Measurements from ENCODE around the gene SENP8. TPM values are rescaled to one million over a fixed set of nuclear protein-coding genes. Genes with fewer than 3 reads are reported as not detected.

Gene SENP8
- total RNA-seq, 1 experiment from 2014 or later = 2.0 TPM

- Histone ChIP-seq H3K36me3 (ENCODE audit: insufficient read depth, low read length, poor library complexity, severe bottlenecking) (no peaks in the 10 kb centered on the region), H3K4me3 (ENCODE audit: low read depth, low read length, poor library complexity, severe bottlenecking) (no peak overlapping the region), H3K27me3 (replicated peaks; ENCODE audit: insufficient read depth, low read depth, low read length, poor library complexity) (no peaks in the 10 kb centered on the region), H3K9me3 (ENCODE audit: low read depth, low read length, poor library complexity, severe bottlenecking) (no peaks in the 10 kb centered on the region), H3K4me1 (ENCODE audit: insufficient read depth, low read length, poor library complexity, severe bottlenecking) (no peaks in the 10 kb centered on the region), H3K27ac (ENCODE audit: low read depth, low read length, poor library complexity, severe bottlenecking) (no peak overlapping the region)
- intact Hi-C loops (cut with micrococcal nuclease; ENCODE audit: unreplicated experiment) = no loop called here
- ChIA-PET CTCF (no interaction called here), POLR2A (ENCODE audit: low non-redundant PET) (no interaction called here)
- no peak for TF ChIP-seq CTCF (conservative IDR thresholded peaks at IDR 0.05; ENCODE audit: low read depth, low read length)
- TF ChIP-seq EZH2 (IDR thresholded peaks at IDR 0.05; ENCODE audit: borderline replicate concordance, low read depth, low read length, poor library complexity, severe bottlenecking) = no peak
- DNase-seq (ENCODE audit: low spot score) = no peak
- BruUV-seq (replicated peaks) = no TSS peak
Measured at GRCh38 chr15:72074335-72075060, 43.7 kb upstream of the SENP8 start.

- TF ChIP-seq CTCF (conservative IDR thresholded peaks at IDR 0.05; ENCODE audit: low read depth, low read length) (no peak), EZH2 (IDR thresholded peaks at IDR 0.05; ENCODE audit: borderline replicate concordance, low read depth, low read length, poor library complexity, severe bottlenecking) (no peak)
- no peak overlapping the region for H3K4me3 ChIP-seq (ENCODE audit: low read depth, low read length, poor library complexity, severe bottlenecking)
- H3K4me1 ChIP-seq (ENCODE audit: insufficient read depth, low read length, poor library complexity, severe bottlenecking) = no peaks in the 10 kb centered on the region
- POLR2A ChIA-PET (ENCODE audit: low non-redundant PET) = no interaction called here
- H3K36me3 ChIP-seq (ENCODE audit: insufficient read depth, low read length, poor library complexity, severe bottlenecking) = no peaks in the 10 kb centered on the region
- no peak overlapping the region for H3K27ac ChIP-seq (ENCODE audit: low read depth, low read length, poor library complexity, severe bottlenecking)
- H3K27me3 ChIP-seq (replicated peaks; ENCODE audit: insufficient read depth, low read depth, low read length, poor library complexity) = no peaks in the 10 kb centered on the region
- intact Hi-C loops (cut with micrococcal nuclease; ENCODE audit: unreplicated experiment) = no loop called here
- no peaks in the 10 kb centered on the region for H3K9me3 ChIP-seq (ENCODE audit: low read depth, low read length, poor library complexity, severe bottlenecking)
- CTCF ChIA-PET = no interaction called here
- no TSS peak for BruUV-seq (replicated peaks)
- no peak for DNase-seq (ENCODE audit: low spot score)
Measured at GRCh38 chr15:72077950-72078349, 40.3 kb upstream of the SENP8 start.

- Histone ChIP-seq H3K27me3 (replicated peaks; ENCODE audit: insufficient read depth, low read depth, low read length, poor library complexity) (no peaks in the 10 kb centered on the region), H3K27ac (ENCODE audit: low read depth, low read length, poor library complexity, severe bottlenecking) (no peak overlapping the region), H3K9me3 (ENCODE audit: low read depth, low read length, poor library complexity, severe bottlenecking) (no peaks in the 10 kb centered on the region), H3K36me3 (ENCODE audit: insufficient read depth, low read length, poor library complexity, severe bottlenecking) (no peaks in the 10 kb centered on the region), H3K4me1 (ENCODE audit: insufficient read depth, low read length, poor library complexity, severe bottlenecking) (no peaks in the 10 kb centered on the region), H3K4me3 (ENCODE audit: low read depth, low read length, poor library complexity, severe bottlenecking) (no peak overlapping the region)
- no peak for DNase-seq (ENCODE audit: low spot score)
- POLR2A ChIA-PET (ENCODE audit: low non-redundant PET) = no interaction called here
- CTCF ChIA-PET = no interaction called here
- TF ChIP-seq EZH2 (IDR thresholded peaks at IDR 0.05; ENCODE audit: borderline replicate concordance, low read depth, low read length, poor library complexity, severe bottlenecking) = no peak
- TF ChIP-seq CTCF (conservative IDR thresholded peaks at IDR 0.05; ENCODE audit: low read depth, low read length) = no peak
- intact Hi-C loops (cut with micrococcal nuclease; ENCODE audit: unreplicated experiment) = no loop called here
- BruUV-seq (replicated peaks) = no TSS peak
Measured at GRCh38 chr15:72078887-72079286, 39.3 kb upstream of the SENP8 start.

Data from A673 (cell line).